ENCODE measurements around the gene PDE4D.

DNA sequence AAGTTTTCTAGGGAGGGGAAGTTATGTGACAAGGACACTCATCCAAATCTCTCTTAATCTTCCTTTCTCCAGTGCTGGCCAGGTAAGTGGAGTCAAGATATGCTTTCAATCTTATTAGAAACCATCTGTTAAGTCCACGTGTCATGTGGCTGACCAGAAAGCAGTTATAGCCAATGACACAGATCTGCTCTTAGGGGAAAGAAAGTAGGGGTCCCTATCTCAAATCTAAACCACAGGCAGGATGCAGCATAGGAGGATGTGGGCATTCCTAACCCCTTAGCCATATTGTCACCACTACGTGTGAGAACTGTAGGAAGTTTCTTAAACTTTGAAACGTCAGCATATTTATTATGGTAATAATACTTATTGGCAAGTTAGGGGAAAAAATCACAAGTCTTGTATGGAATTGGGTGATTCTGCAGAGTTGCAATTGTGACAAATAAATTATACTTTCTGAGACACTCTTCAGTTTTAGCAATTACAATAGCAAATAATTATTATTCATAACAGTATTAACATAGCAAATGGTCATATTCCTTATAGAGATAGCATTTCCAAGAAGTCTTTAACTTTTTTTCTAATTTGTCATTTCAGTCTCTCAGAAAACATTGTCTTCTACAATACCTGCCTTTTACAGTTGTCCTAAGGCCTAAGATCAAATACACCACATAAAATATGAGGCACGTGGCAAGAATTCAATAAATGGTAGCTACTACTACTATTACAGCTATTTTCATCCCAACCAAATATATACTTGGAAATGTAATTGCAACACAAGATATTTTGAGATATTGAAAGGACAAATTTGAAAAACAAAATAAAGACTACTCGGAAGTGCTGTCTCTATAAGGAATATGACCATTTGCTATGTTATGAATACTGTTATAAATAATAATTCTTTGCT, 236.9 kb downstream of the PDE4D start:
- TF ChIP-seq, protein P1, sequence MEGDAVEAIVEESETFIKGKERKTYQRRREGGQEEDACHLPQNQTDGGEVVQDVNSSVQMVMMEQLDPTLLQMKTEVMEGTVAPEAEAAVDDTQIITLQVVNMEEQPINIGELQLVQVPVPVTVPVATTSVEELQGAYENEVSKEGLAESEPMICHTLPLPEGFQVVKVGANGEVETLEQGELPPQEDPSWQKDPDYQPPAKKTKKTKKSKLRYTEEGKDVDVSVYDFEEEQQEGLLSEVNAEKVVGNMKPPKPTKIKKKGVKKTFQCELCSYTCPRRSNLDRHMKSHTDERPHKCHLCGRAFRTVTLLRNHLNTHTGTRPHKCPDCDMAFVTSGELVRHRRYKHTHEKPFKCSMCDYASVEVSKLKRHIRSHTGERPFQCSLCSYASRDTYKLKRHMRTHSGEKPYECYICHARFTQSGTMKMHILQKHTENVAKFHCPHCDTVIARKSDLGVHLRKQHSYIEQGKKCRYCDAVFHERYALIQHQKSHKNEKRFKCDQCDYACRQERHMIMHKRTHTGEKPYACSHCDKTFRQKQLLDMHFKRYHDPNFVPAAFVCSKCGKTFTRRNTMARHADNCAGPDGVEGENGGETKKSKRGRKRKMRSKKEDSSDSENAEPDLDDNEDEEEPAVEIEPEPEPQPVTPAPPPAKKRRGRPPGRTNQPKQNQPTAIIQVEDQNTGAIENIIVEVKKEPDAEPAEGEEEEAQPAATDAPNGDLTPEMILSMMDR (IDR thresholded peaks at IDR 0.05) = no peak
- no peak for TF ChIP-seq POLR2A (IDR thresholded peaks at IDR 0.05)
- no peak for TF ChIP-seq EP300 (IDR thresholded peaks at IDR 0.05)
